PC-9 (cell line): ENCODE measurements around the gene ENSA. TPM values are rescaled to one million over a fixed set of nuclear protein-coding genes. Genes with fewer than 3 reads are reported as not detected.

Experiments used
- BruUV-seq: library from RNA; stranded (reverse); fragments of 400-500 nt; replicated peaks from 2 replicates; lab custom pipeline; 2021; lab: Mats Ljungman, UMichigan
- CTCF ChIA-PET: fragments of 300-600 bp; sonication (Branson Sonifier 250); formaldehyde crosslinking; loops from one replicate; lab custom pipeline; 2022; ENCODE audit warnings: antibody characterized with exemption; lab: Charles Lee
- POLR2A ChIA-PET: fragments of 300-600 bp; sonication (Branson Sonifier 250); formaldehyde crosslinking; loops from one replicate; lab custom pipeline; 2022; ENCODE audit warnings: antibody characterized with exemption; ENCODE audit not compliant: unreplicated experiment; lab: Charles Lee
- DNase-seq, 2 experiments: peaks; one replicate each; pipeline versions ENCODE4 v3.0.0 to v3.0.0-alpha.2; 2015 to 2022; ENCODE audit warnings: mixed read lengths in 1 of 2
- H2AFZ ChIP-seq: fragments of 200-600 bp; sonication (generic); 2 replicates; pipeline ENCODE4 v1.8.1; 2017; ENCODE audit warnings: antibody characterized with exemption
- H3F3A ChIP-seq: fragments of 200-600 bp; sonication (generic); 2 replicates; pipeline ENCODE4 v1.8.1; 2017; ENCODE audit warnings: antibody characterized with exemption, mild to moderate bottlenecking, low read depth; ENCODE audit not compliant: insufficient read depth
- H3K27ac ChIP-seq: fragments of 200-600 bp; sonication (generic); 2 replicates; pipeline ENCODE4 v1.6.1; 2016; ENCODE audit warnings: mixed run types
- H3K27me3 ChIP-seq: fragments of 200-600 bp; sonication (generic); 2 replicates; pipeline ENCODE4 v1.6.1; 2016; ENCODE audit warnings: low read depth, mixed run types; ENCODE audit not compliant: insufficient read depth
- H3K36me3 ChIP-seq: fragments of 200-600 bp; sonication (generic); 2 replicates; pipeline ENCODE4 v1.6.1; 2016; ENCODE audit warnings: low read depth, mixed run types
- H3K4me1 ChIP-seq: fragments of 200-600 bp; sonication (generic); replicated peaks from 2 replicates; pipeline ENCODE4 v1.6.1; 2016; ENCODE audit warnings: mixed run types; ENCODE audit not compliant: insufficient read depth
- H3K4me2 ChIP-seq: fragments of 200-600 bp; sonication (generic); 2 replicates; pipeline ENCODE4 v1.6.1; 2017; ENCODE audit warnings: mixed run types
- H3K4me3 ChIP-seq: fragments of 200-600 bp; sonication (generic); 2 replicates; pipeline ENCODE4 v1.6.1; 2016; ENCODE audit warnings: mixed run types
- H3K79me2 ChIP-seq: fragments of 200-600 bp; sonication (generic); 2 replicates; pipeline ENCODE4 v1.6.1; 2017; ENCODE audit warnings: low read depth, mixed run types
- H3K9me2 ChIP-seq: fragments of 200-600 bp; sonication (generic); 2 replicates; pipeline ENCODE4 v1.8.1; 2017; ENCODE audit warnings: mild to moderate bottlenecking; ENCODE audit not compliant: insufficient read depth
- H3K9me3 ChIP-seq: fragments of 200-600 bp; sonication (generic); 2 replicates; pipeline ENCODE4 v1.8.1; 2016; ENCODE audit warnings: low read depth; ENCODE audit not compliant: insufficient read depth
- H4K20me1 ChIP-seq: fragments of 200-600 bp; sonication (generic); 2 replicates; pipeline ENCODE4 v1.8.1; 2017; ENCODE audit not compliant: insufficient read depth
- CTCF ChIP-seq: fragments of 200-600 bp; sonication (generic); conservative IDR thresholded peaks from 2 replicates; pipeline ENCODE4 v1.6.1; 2017; ENCODE audit warnings: mixed run types, antibody characterized with exemption, mild to moderate bottlenecking, moderate library complexity
- EZH2 ChIP-seq: fragments of 200-600 bp; sonication (generic); IDR thresholded peaks from 2 replicates; pipeline ENCODE4 v1.8.0; 2017; ENCODE audit warnings: antibody characterized with exemption, low read depth
- intact Hi-C: fragments of 100-400 bp; cut with micrococcal nuclease; formaldehyde crosslinking; loops from one replicate; pipeline ENCODE4 v1.10.0; 2022; ENCODE audit not compliant: unreplicated experiment
- total RNA-seq: library from RNA; stranded (reverse); gene quantifications from 2 replicates; pipeline ENCODE4 v1.2.3, GENCODE V29; 2021

The ENSA gene
- total RNA-seq, 1 experiment from 2014 or later, result 229 TPM

GRCh38 chr1:150620919-150621318, 8.5 kb downstream of the ENSA start:
- no peak overlapping the region for H3K27ac ChIP-seq
- peaks cover 71% of the 10 kb centered on the region for H3F3A ChIP-seq
- H3K36me3 ChIP-seq, result peaks cover 70% of the 10 kb centered on the region
- intact Hi-C loops, result loop anchor here (5.0 to 10.0 kb wide), 3 partner anchors 191 to 354 kb away; partner anchors contain the start of genes CERS2 and CIART
- H2AFZ ChIP-seq, result no peak overlapping the region
- peaks cover 50% of the 10 kb centered on the region for H3K4me1 ChIP-seq
- DNase-seq, result no peak
- BruUV-seq, result no TSS peak
- no peaks in the 10 kb centered on the region for H4K20me1 ChIP-seq
- H3K4me2 ChIP-seq, result no peak overlapping the region
- H3K4me3 ChIP-seq, result no peak overlapping the region
- no peaks in the 10 kb centered on the region for H3K27me3 ChIP-seq
- H3K79me2 ChIP-seq, result peaks cover 49% of the 10 kb centered on the region
- H3K9me3 ChIP-seq, result no peaks in the 10 kb centered on the region
- TF ChIP-seq CTCF, result no peak
- TF ChIP-seq EZH2, result no peak
- H3K9me2 ChIP-seq, result no peaks in the 10 kb centered on the region
- CTCF ChIA-PET, result interaction anchor here (0.6 kb wide), 1 partner anchor 60 kb away, joined by 10 read pairs; no protein-coding TSS in a partner anchor
- POLR2A ChIA-PET, result no interaction called here

- Histone ChIP-seq H4K20me1 (no peaks in the 10 kb centered on the region), H3K9me3 (no peaks in the 10 kb centered on the region), H3K4me3 (no peak overlapping the region), H3K4me1 (peaks cover 46% of the 10 kb centered on the region), H3K27me3 (no peaks in the 10 kb centered on the region), H3K9me2 (no peaks in the 10 kb centered on the region), H2AFZ (no peak overlapping the region), H3K36me3 (peaks cover 64% of the 10 kb centered on the region), H3K4me2 (no peak overlapping the region), H3K79me2 (peaks cover 46% of the 10 kb centered on the region), H3K27ac (no peak overlapping the region), H3F3A (peaks cover 70% of the 10 kb centered on the region)
- BruUV-seq, result no TSS peak
- DNase-seq, result peak; percentile 30 to 54
- intact Hi-C loops, result loop anchor here (5.0 to 10.0 kb wide), 3 partner anchors 192 to 355 kb away; partner anchors contain the start of genes CERS2 and CIART
- CTCF ChIA-PET, result no interaction called here
- POLR2A ChIA-PET, result interaction anchor here (0.6 to 1.4 kb wide), 3 partner anchors 10 to 77 kb away, joined by 3 to 26 read pairs (median 6); partner anchors contain the start of genes ENSA, GOLPH3L and MCL1
- no peak for TF ChIP-seq EZH2
- TF ChIP-seq CTCF, result no peak; the same call in 1 of the 2 replicates
Observed at GRCh38 chr1:150619576-150620509, 9.6 kb downstream of the ENSA start.

- Histone ChIP-seq H4K20me1 (no peaks in the 10 kb centered on the region), H3K4me3 (no peak overlapping the region), H3K4me2 (no peak overlapping the region), H2AFZ (no peak overlapping the region), H3K4me1 (peaks cover 53% of the 10 kb centered on the region), H3K27me3 (no peaks in the 10 kb centered on the region), H3K9me2 (no peaks in the 10 kb centered on the region), H3K79me2 (peaks cover 40% of the 10 kb centered on the region), H3K36me3 (peaks cover 38% of the 10 kb centered on the region), H3F3A (peaks cover 83% of the 10 kb centered on the region), H3K27ac (peak overlapping the region; percentile 49), H3K9me3 (no peaks in the 10 kb centered on the region)
- no TSS peak for BruUV-seq
- ChIA-PET POLR2A (interaction anchor here (0.6 to 0.7 kb wide), 3 partner anchors 63 to 447 kb away, joined by 3 to 4 read pairs (median 3); partner anchors contain the start of gene GOLPH3L), CTCF (no interaction called here)
- TF ChIP-seq EZH2 (no peak), CTCF (no peak)
- no peak for DNase-seq
- intact Hi-C loops, result no loop called here
Observed at GRCh38 chr1:150615346-150616201, 13.8 kb downstream of the ENSA start.
